Lung (tissue), 16 donors: ENCODE results near the gene HCFC1. TPM values are rescaled to one million over a fixed set of nuclear protein-coding genes. Genes with fewer than 3 reads are reported as not detected.
A peak's percentile ranks its signal among the peaks of the same experiment; 100 is the strongest.

ENCODE experiments used
- ATAC-seq: fragments of 200-7000 bp; cut with Tn5 transposase; one replicate; pipeline ENCODE4 v1.9.1; 2020; ENCODE audit warnings: moderate number of reproducible peaks; ENCODE audit not compliant: insufficient read depth, low FRiP score
- DNase-seq, 3 donors: peaks; one replicate each; pipeline ENCODE4 v3.0.0-alpha.2; 2013 to 2017
- H3K27ac ChIP-seq, 2 donors: one replicate each; pipeline ENCODE4 v1.5.1; 2013; ENCODE audit warnings: mild to moderate bottlenecking in 2 of 2, moderate library complexity in 2 of 2, control low read depth in 1 of 2, inconsistent platforms in 1 of 2, low read depth in 1 of 2, low read length in 1 of 2
- H3K27me3 ChIP-seq, 3 donors: one replicate each; pipeline ENCODE4 v1.5.1; 2013; ENCODE audit warnings: low read length in 2 of 3; ENCODE audit not compliant: control insufficient read depth in 3 of 3, insufficient read depth in 3 of 3
- H3K36me3 ChIP-seq, 4 donors: one replicate each; pipeline ENCODE4 v1.5.1; 2013; ENCODE audit warnings: low read length in 4 of 4, mild to moderate bottlenecking in 1 of 4, moderate library complexity in 1 of 4; ENCODE audit not compliant: control insufficient read depth in 4 of 4, insufficient read depth in 4 of 4
- H3K4me1 ChIP-seq, 5 donors: one replicate each; pipeline ENCODE4 v1.5.1; 2013; ENCODE audit warnings: low read length in 5 of 5, mild to moderate bottlenecking in 2 of 5, moderate library complexity in 1 of 5; ENCODE audit not compliant: control insufficient read depth in 5 of 5, insufficient read depth in 5 of 5
- H3K4me3 ChIP-seq: one replicate; pipeline ENCODE4 v1.5.1; 2013; ENCODE audit warnings: mild to moderate bottlenecking, control low read depth, moderate library complexity
- H3K9ac ChIP-seq, 2 donors: one replicate each; pipeline ENCODE4 v1.5.1; 2013; ENCODE audit warnings: low read length in 2 of 2, control low read depth in 1 of 2; ENCODE audit not compliant: insufficient read depth in 1 of 2
- H3K9me3 ChIP-seq, 4 donors: one replicate each; pipeline ENCODE4 v1.5.1; 2013; ENCODE audit warnings: low read length in 3 of 4, mild to moderate bottlenecking in 1 of 4, moderate library complexity in 1 of 4; ENCODE audit not compliant: control insufficient read depth in 4 of 4, insufficient read depth in 3 of 4
- WGBS, 2 donors: extraction: QIAGEN DNeasy Blood & Tissue Kit; methylation state at CpG; one replicate each; pipeline ENCODE4 v1.1.7; 2013; 5-methylcytosine and 5-hydroxymethylcytosine counted together
- long read RNA-seq, 5 donors: transcript quantifications; one replicate each; lab custom pipeline, GENCODE V29; 2026
- polyA plus RNA-seq, 2 donors: library from polyadenylated mRNA; stranded (reverse); fragments of 200-250 nt; gene quantifications; one replicate each; pipeline ENCODE4 v1.2.1, GENCODE V29; 2013
- total RNA-seq, 2 donors: library from RNA; depleted of rRNA in 1 of 2; stranded (reverse); fragments of >200 nt in 1 of 2; gene quantifications; one replicate each; pipeline ENCODE4 v1.2.1, GENCODE V29; 2014 to 2021
- TF ChIP-seq, protein P1 (sequence below): IDR thresholded peaks from 2 replicates; pipeline ENCODE4 v1.5.1; 2012; ENCODE audit warnings: mild to moderate bottlenecking; ENCODE audit errors: control extremely low read depth, extremely low read depth
- donor health status: control.
- donor health status: control.
- donor health status: Bipolar disorder and iron deficiency.
- donor health status: healthy.
- donor health status: DM: yes; HTN: yes; CAD: no.

The HCFC1 gene
- total RNA-seq (10 to 100 TPM; 25.3 to 59.4 TPM), polyA plus RNA-seq (10 to 100 TPM; 10.7 to 22.9 TPM)
- long read RNA-seq, donor 1, result 0 reads
- long read RNA-seq, donor 2, result 0 reads
- long read RNA-seq, donor 3, result 0 reads
- long read RNA-seq, donor 4, result 0 reads
- long read RNA-seq, donor 5, result 0 reads

DNA sequence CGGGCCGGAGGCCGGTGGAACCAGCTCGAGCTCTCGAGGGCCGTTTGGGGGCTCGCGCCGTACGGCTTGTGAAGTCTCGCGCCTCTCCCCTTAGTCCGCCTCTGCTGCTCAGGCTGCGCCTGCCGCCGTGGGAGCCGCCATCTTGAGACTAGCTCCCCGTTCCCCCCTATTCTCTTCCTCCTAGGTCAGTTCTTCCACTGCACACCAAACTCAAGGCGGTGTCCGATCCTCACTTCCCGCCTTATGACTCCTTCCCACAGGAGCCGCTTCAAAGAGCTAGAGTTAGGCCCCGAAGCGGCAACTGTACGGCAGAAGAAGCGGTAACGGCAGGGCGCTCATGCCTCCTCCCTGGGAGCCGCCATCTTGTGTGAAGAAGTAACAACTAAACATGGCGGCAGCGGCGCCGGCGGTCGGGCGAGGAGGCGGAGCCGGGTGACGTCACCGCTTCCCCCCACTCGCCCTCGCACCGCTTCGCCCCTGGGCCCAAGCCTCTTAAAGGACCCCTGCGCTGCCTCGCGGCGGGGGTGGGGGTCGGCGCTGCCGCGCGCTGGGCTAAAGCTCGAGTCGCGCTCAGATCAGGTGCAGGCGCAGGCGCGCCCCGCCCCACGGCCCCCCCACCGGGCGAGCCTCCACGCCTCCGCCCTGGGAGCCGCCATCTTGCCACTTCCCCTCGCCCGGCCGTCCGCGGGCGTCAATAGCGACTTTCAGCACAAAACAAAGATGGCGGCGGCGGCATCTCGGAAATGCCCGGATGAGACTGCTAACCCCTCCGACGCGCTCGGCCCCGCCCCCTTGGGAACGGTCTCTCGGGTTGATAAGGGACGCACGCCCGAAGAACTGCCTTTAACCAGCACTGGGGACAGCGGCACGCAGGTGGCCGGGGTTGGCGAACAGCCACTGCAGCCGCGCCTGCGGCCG, at the start of gene HCFC1:
HCFC1 (minus strand) TSS at position 369 of the 918 bp plus-strand sequence. CDS start 978 bp downstream, outside the sequence.
- Histone ChIP-seq H3K27me3 (no peaks in the 10 kb centered on the region), H3K4me3 (peak within 1 kb of the TSS; percentile 85), H3K4me1 (peaks cover 0 to 45% (median 10%) of the 10 kb centered on the region in 5 donors), H3K27ac (peak within 1 kb of the TSS; percentile 88 to 98), H3K9ac (peak within 1 kb of the TSS; percentile 95 to 99), H3K9me3 (peaks cover 0 to 4% (median 0%) of the 10 kb centered on the region in 4 donors), H3K36me3 (peaks cover 0 to 6% (median 0%) of the 10 kb centered on the region in 4 donors)
- DNase-seq (peak; percentile 96 to 97 (median 96)), ATAC-seq (peak; percentile 74)
- WGBS, 2 donors, result 1 to 6% methylated on average over 32 to 96 of the region's 96 CpGs
- TF ChIP-seq, protein P1, sequence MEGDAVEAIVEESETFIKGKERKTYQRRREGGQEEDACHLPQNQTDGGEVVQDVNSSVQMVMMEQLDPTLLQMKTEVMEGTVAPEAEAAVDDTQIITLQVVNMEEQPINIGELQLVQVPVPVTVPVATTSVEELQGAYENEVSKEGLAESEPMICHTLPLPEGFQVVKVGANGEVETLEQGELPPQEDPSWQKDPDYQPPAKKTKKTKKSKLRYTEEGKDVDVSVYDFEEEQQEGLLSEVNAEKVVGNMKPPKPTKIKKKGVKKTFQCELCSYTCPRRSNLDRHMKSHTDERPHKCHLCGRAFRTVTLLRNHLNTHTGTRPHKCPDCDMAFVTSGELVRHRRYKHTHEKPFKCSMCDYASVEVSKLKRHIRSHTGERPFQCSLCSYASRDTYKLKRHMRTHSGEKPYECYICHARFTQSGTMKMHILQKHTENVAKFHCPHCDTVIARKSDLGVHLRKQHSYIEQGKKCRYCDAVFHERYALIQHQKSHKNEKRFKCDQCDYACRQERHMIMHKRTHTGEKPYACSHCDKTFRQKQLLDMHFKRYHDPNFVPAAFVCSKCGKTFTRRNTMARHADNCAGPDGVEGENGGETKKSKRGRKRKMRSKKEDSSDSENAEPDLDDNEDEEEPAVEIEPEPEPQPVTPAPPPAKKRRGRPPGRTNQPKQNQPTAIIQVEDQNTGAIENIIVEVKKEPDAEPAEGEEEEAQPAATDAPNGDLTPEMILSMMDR, result no peak

DNA sequence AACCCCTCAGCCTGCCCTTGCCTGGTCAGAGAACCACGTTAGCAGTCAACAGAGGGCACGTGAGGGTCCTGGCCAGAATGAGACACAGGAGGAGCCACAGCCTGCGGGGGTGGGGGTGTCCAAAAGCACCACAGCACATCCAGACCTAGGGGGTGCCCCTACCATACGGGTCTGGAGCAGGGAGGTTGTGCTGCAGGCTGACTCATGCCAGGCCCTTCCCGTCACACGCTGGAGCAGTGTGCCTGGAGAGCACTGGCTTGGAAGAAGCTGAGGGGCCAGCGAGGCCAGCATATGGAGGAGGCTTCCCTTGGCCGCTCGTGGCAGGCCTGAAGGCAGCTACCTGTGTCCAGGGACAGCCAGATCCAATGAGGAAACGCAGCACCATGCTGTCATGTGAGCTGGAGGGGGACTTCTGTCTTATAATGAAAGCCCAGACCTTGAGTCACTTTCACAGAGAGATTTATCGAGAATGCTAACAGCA, 49.6 kb upstream of the HCFC1 start:
- peaks cover 0 to 6% (median 0%) of the 10 kb centered on the region in 4 donors for H3K9me3 ChIP-seq
- H3K9ac ChIP-seq, result no peak overlapping the region
- H3K27ac ChIP-seq, result peak overlapping the region in 1 of 2 donors; percentile 91

DNA sequence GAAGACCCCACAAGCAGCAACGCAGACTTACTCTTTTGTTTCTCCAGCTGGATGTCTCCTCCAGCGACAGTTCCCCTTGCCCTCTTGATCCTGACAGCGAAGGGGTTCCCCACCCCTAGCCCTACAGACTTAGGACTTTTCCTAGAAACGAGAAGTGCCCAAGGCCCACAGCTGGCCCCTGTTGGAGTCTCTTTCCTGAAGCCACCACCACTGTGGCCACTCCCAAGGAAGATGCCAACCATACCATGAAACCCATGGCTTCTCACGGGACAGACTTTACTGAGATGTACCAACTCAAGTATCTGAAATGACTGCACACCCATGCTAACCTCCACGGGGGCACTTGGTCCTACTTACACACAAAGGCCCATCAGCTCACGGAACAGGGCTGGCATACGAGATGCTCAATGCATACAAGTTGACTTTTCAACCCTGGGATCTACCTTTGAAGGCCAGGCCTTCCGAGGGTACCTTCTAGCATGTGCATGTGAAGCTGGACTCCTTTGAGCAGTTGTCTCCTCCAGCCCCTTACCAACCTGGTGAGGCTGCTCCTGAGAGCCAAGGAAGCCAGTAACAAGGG, 49.0 kb upstream of the HCFC1 start:
- no peak for DNase-seq
- ATAC-seq, result no peak
- TF ChIP-seq, protein P1, result no peak

More for the DNA sequence above, 49.6 kb upstream of the HCFC1 start:
- no peak for DNase-seq
- Histone ChIP-seq H3K27me3 (no peaks in the 10 kb centered on the region), H3K4me3 (no peak overlapping the region), H3K36me3 (peaks cover 0 to 15% (median 3%) of the 10 kb centered on the region in 4 donors), H3K4me1 (peaks cover 3 to 31% (median 8%) of the 10 kb centered on the region in 5 donors)
- no peak for ATAC-seq
- 41 to 71% methylated on average over 5 to 11 of the region's 11 CpGs for WGBS, 2 donors
- TF ChIP-seq, protein P1, result no peak

More for the DNA sequence above, 49.0 kb upstream of the HCFC1 start:
- WGBS, 2 donors, result 35 to 67% methylated on average over 9 of the region's 9 CpGs
- Histone ChIP-seq H3K27ac (peak overlapping the region; percentile 72 to 91), H3K4me3 (peak overlapping the region; percentile 43), H3K36me3 (peaks cover 0 to 20% (median 2%) of the 10 kb centered on the region in 4 donors), H3K4me1 (peaks cover 3 to 31% (median 8%) of the 10 kb centered on the region in 5 donors), H3K9me3 (peaks cover 0 to 6% (median 0%) of the 10 kb centered on the region in 4 donors), H3K27me3 (no peaks in the 10 kb centered on the region), H3K9ac (peak overlapping the region in 1 of 2 donors; percentile 46)
